HepG2 (cell line): Measurements from ENCODE around the gene PHF13. TPM values are rescaled to one million over a fixed set of nuclear protein-coding genes. Genes with fewer than 3 reads are reported as not detected.

ENCODE experiments used
- CREB1 ChIP-seq, 2 experiments: fragments of 450-650 bp in 1 of 2; IDR thresholded peaks; 2 replicates each; pipeline ENCODE4 v1.6.1; 2016 to 2017; ENCODE audit warnings: control low read depth in 1 of 2, mild to moderate bottlenecking in 1 of 2, missing compliant biosample characterization in 1 of 2, missing genetic modification characterization in 1 of 2
- DPF2 ChIP-seq: sonication (generic); formaldehyde crosslinking; IDR thresholded peaks from 2 replicates; pipeline ENCODE4 v1.4.0; 2020; ENCODE audit warnings: mild to moderate bottlenecking, low read depth, missing genetic modification reagents, borderline replicate concordance
- EED ChIP-seq: sonication (generic); formaldehyde crosslinking; IDR thresholded peaks from 2 replicates; pipeline ENCODE4 v1.5.0; 2020; ENCODE audit warnings: mild to moderate bottlenecking, missing genetic modification reagents
- EP300 ChIP-seq, 3 experiments: sonication (generic) in 1 of 3; formaldehyde crosslinking in 1 of 3; IDR thresholded peaks; 2 replicates each; pipeline versions ENCODE4 v1.5.1 to v1.6.1; 2011 to 2020; ENCODE audit warnings: low read depth in 2 of 3, low read length in 2 of 3, borderline replicate concordance in 1 of 3, improper control_type of control experiment in 1 of 3, mild to moderate bottlenecking in 1 of 3, missing genetic modification reagents in 1 of 3, moderate library complexity in 1 of 3
- ESRRA ChIP-seq: sonication (generic); formaldehyde crosslinking; IDR thresholded peaks from 2 replicates; pipeline ENCODE4 v1.5.1; 2020; ENCODE audit warnings: mild to moderate bottlenecking, low read depth, missing genetic modification reagents
- ETS1 ChIP-seq: sonication (generic); formaldehyde crosslinking; IDR thresholded peaks from 2 replicates; pipeline ENCODE4 v1.4.0; 2020; ENCODE audit warnings: missing genetic modification reagents
- ETV5 ChIP-seq: IDR thresholded peaks from 2 replicates; pipeline ENCODE4 v1.6.1; 2018; ENCODE audit warnings: missing biosample characterization, missing genetic modification reagents, inconsistent platforms, borderline replicate concordance
- FOXA3 ChIP-seq: IDR thresholded peaks from 2 replicates; pipeline ENCODE4 v1.6.1; 2016; ENCODE audit warnings: missing genetic modification reagents, missing compliant biosample characterization
- FOXK1 ChIP-seq: sonication (generic); formaldehyde crosslinking; IDR thresholded peaks from 2 replicates; pipeline ENCODE4 v1.4.0; 2020; ENCODE audit warnings: low read depth, missing genetic modification reagents, borderline replicate concordance
- HDAC2 ChIP-seq: sonication (generic); formaldehyde crosslinking; IDR thresholded peaks from 2 replicates; pipeline ENCODE4 v1.4.0; 2020; ENCODE audit warnings: missing genetic modification reagents
- KDM1A ChIP-seq: IDR thresholded peaks from 2 replicates; pipeline ENCODE4 v1.6.1; 2016; ENCODE audit warnings: missing compliant biosample characterization
- MXD4 ChIP-seq: IDR thresholded peaks from 2 replicates; pipeline ENCODE4 v1.6.1; 2016; ENCODE audit warnings: mild to moderate bottlenecking, missing biosample characterization, missing genetic modification reagents
- NCOA2 ChIP-seq: sonication (generic); formaldehyde crosslinking; IDR thresholded peaks from 2 replicates; pipeline ENCODE4 v1.8.0; 2022; ENCODE audit warnings: inconsistent platforms
- NR2C2 ChIP-seq: sonication (generic); formaldehyde crosslinking; IDR thresholded peaks from 2 replicates; pipeline ENCODE4 v1.4.0; 2020; ENCODE audit warnings: missing genetic modification reagents, mild to moderate bottlenecking, moderate library complexity, borderline replicate concordance
- PHF20 ChIP-seq: sonication (generic); formaldehyde crosslinking; IDR thresholded peaks from 2 replicates; pipeline ENCODE4 v1.5.0; 2020; ENCODE audit warnings: mild to moderate bottlenecking, missing genetic modification reagents
- POGK ChIP-seq: sonication (generic); formaldehyde crosslinking; conservative IDR thresholded peaks from 2 replicates; pipeline ENCODE4 v1.8.0; 2022; ENCODE audit warnings: mild to moderate bottlenecking, moderate library complexity, missing genetic modification reagents
- RBAK ChIP-seq: sonication (generic); formaldehyde crosslinking; IDR thresholded peaks from 2 replicates; pipeline ENCODE4 v1.5.1; 2020; ENCODE audit warnings: mild to moderate bottlenecking, missing genetic modification reagents
- SALL2 ChIP-seq: sonication (generic); formaldehyde crosslinking; IDR thresholded peaks from 2 replicates; pipeline ENCODE4 v1.8.1; 2023; ENCODE audit warnings: mild to moderate bottlenecking, missing genetic modification reagents, inconsistent platforms
- SNRNP70 ChIP-seq: fragments of 200-400 bp; formaldehyde crosslinking; IDR thresholded peaks from 2 replicates; pipeline ENCODE4 v1.6.1; 2017; ENCODE audit warnings: mild to moderate bottlenecking, low read depth, low read length, moderate library complexity
- SP5 ChIP-seq: IDR thresholded peaks from 2 replicates; pipeline ENCODE4 v1.6.1; 2016; ENCODE audit warnings: low read depth, borderline replicate concordance
- STAG1 ChIP-seq: sonication (generic); formaldehyde crosslinking; IDR thresholded peaks from 2 replicates; pipeline ENCODE4 v1.4.0; 2020; ENCODE audit warnings: missing genetic modification reagents
- TCF7 ChIP-seq: sonication (generic); IDR thresholded peaks from 2 replicates; pipeline ENCODE4 v1.6.1; 2016; ENCODE audit warnings: antibody characterized with exemption, low read depth
- ZBTB39 ChIP-seq: sonication (generic); formaldehyde crosslinking; IDR thresholded peaks from 2 replicates; pipeline ENCODE4 v1.5.0; 2020; ENCODE audit warnings: missing genetic modification reagents
- ZFP1 ChIP-seq: IDR thresholded peaks from 2 replicates; pipeline ENCODE4 v1.6.1; 2016
- ZFY ChIP-seq: sonication (generic); formaldehyde crosslinking; IDR thresholded peaks from 2 replicates; pipeline ENCODE4 v1.4.0; 2020; ENCODE audit warnings: missing genetic modification reagents
- ZNF331 ChIP-seq: sonication (generic); formaldehyde crosslinking; IDR thresholded peaks from 2 replicates; pipeline ENCODE4 v1.4.0; 2020; ENCODE audit warnings: missing genetic modification reagents
- polyA plus RNA-seq, 8 experiments: library from polyadenylated mRNA; depleted of rRNA in 3 of 8; stranded (reverse) in 7 of 8; unstranded in 1 of 8; fragments of >200 nt; fragmentation: Illumina TruSeq in 4 of 8; extraction: Trizol in 4 of 8; gene quantifications; 2 replicates each; pipeline versions ENCODE4 v1.2.1 to v1.2.3, GENCODE V29; 2011 to 2016; ENCODE audit warnings: low read depth in 4 of 8, missing spikeins in 1 of 8, mixed read lengths in 1 of 8; ENCODE audit not compliant: insufficient read depth in 1 of 8
- total RNA-seq, 5 experiments: library from RNA; depleted of rRNA; stranded (reverse); fragments of >200 nt; fragmentation: Illumina TruSeq; extraction: Trizol; gene quantifications; 2 replicates each; pipeline ENCODE4 v1.2.3, GENCODE V29; 2016; ENCODE audit warnings: low read depth in 1 of 5

Gene PHF13
- total and polyA plus RNA-seq, 2 of the 13 experiments (the other 11 are each of a cell fraction or from before 2014, with no cell fraction given) = 4.7 to 7.4 TPM

- TF ChIP-seq SP5 (peak; percentile 99), DPF2 (peak; percentile 72; the same call in 1 of the 2 replicates), KDM1A (CRISPR knock-in tag) (peak; percentile 50; the same call in 1 of the 2 replicates), FOXK1 (CRISPR knock-in tag) (peak; percentile 98), EED (no peak), PHF20 (CRISPR knock-in tag) (peak; percentile 40; the same call in 1 of the 2 replicates), NR2C2 (0 out of 2 replicates have a peak, but pooled peaks have one; percentile 35), ZFP1 (CRISPR knock-in tag) (peak; percentile 49; the same call in 1 of the 2 replicates), ZFY (no peak; the same call in 1 of the 2 replicates), CREB1 (IDR thresholded peaks at IDR 0.05) (no peak), CREB1 (CRISPR knock-in tag; IDR thresholded peaks at IDR 0.05) (peak; percentile 81), ZNF331 (CRISPR knock-in tag) (peak; percentile 78), ETV5 (CRISPR knock-in tag) (peak; percentile 76), FOXA3 (CRISPR knock-in tag) (peak; percentile 98), TCF7 (no peak), SALL2 (CRISPR knock-in tag) (0 out of 2 replicates have a peak, but pooled peaks have one; percentile 9), POGK (CRISPR knock-in tag) (0 out of 2 replicates have a peak, but pooled peaks have one; percentile 34), RBAK (CRISPR knock-in tag) (no peak), MXD4 (CRISPR knock-in tag) (0 out of 2 replicates have a peak, but pooled peaks have one; percentile 31), ETS1 (no peak), ESRRA (CRISPR knock-in tag) (0 out of 2 replicates have a peak, but pooled peaks have one; percentile 41), EP300 (IDR thresholded peaks at IDR 0.05; ENCODE audit: low read depth in 2 of 2, low read length in 2 of 2) (peak; percentile 61 to 74; a peak in 3 of 4 replicates), EP300 (CRISPR knock-in tag; IDR thresholded peaks at IDR 0.05; ENCODE audit: borderline replicate concordance) (peak; percentile 72; the same call in 1 of the 2 replicates), NCOA2 (peak; percentile 66), ZBTB39 (CRISPR knock-in tag) (peak; percentile 72; the same call in 1 of the 2 replicates), HDAC2 (CRISPR knock-in tag) (peak; percentile 96), SNRNP70 (no peak), STAG1 (CRISPR knock-in tag) (0 out of 2 replicates have a peak, but pooled peaks have one; percentile 13)
Observed at GRCh38 chr1:6582370-6582769, 31.2 kb upstream of the PHF13 start (continued).
